Fibroblast of lung (primary cell): ENCODE data around the gene NYAP1. TPM values are rescaled to one million over a fixed set of nuclear protein-coding genes. Genes with fewer than 3 reads are reported as not detected.
"Not testable (repeated sequence)": the region's sequence is repeated elsewhere in the genome, so short reads cannot be mapped to it uniquely, and the experiment has no call there.

Experiments used
- DNase-seq, 2 donors: peaks; one replicate each; pipeline versions ENCODE4 v3.0.0 to v3.0.0-alpha.2; 2010; ENCODE audit warnings: low read depth in 2 of 2
- H2AFZ ChIP-seq: 2 replicates; pipeline ENCODE4 v1.5.1; 2012; ENCODE audit warnings: low read length, control low read depth, inconsistent platforms
- H3K27ac ChIP-seq: 2 replicates; pipeline ENCODE4 v1.5.1; 2011; ENCODE audit warnings: low read length, control low read depth; ENCODE audit not compliant: insufficient read depth
- H3K27me3 ChIP-seq: 2 replicates; pipeline ENCODE4 v1.5.1; 2011; ENCODE audit warnings: mild to moderate bottlenecking, low read length; ENCODE audit not compliant: control insufficient read depth, insufficient read depth
- H3K36me3 ChIP-seq: 2 replicates; pipeline ENCODE4 v1.5.1; 2011; ENCODE audit warnings: low read length; ENCODE audit not compliant: control insufficient read depth, insufficient read depth
- H3K4me1 ChIP-seq: 2 replicates; pipeline ENCODE4 v1.5.1; 2011; ENCODE audit warnings: low read length; ENCODE audit not compliant: control insufficient read depth, insufficient read depth; ENCODE audit errors: extremely low read depth
- H3K4me2 ChIP-seq: 2 replicates; pipeline ENCODE4 v1.5.1; 2011; ENCODE audit warnings: low read length, control low read depth; ENCODE audit not compliant: insufficient read depth; ENCODE audit errors: extremely low read depth
- H3K4me3 ChIP-seq, 4 experiments: fragments of 200-600 bp in 1 of 4; sonication (generic) in 1 of 4; replicated peaks in 1 of 4; 2 replicates each; pipeline ENCODE4 v1.5.1; 2011 to 2016; ENCODE audit warnings: low read length in 4 of 4, low read depth in 3 of 4, mild to moderate bottlenecking in 3 of 4, control low read depth in 2 of 4, inconsistent platforms in 1 of 4, mixed read lengths in 1 of 4; ENCODE audit not compliant: insufficient read depth in 1 of 4; ENCODE audit errors: control extremely low read depth in 1 of 4
- H3K79me2 ChIP-seq: 2 replicates; pipeline ENCODE4 v1.5.1; 2012; ENCODE audit warnings: mild to moderate bottlenecking, low read length, inconsistent platforms; ENCODE audit not compliant: control insufficient read depth, insufficient read depth
- H3K9ac ChIP-seq: 2 replicates; pipeline ENCODE4 v1.5.1; 2011; ENCODE audit warnings: mild to moderate bottlenecking, low read length, control low read depth; ENCODE audit not compliant: insufficient read depth
- H3K9me3 ChIP-seq: 2 replicates; pipeline ENCODE4 v1.5.1; 2012; ENCODE audit warnings: low read depth, low read length; ENCODE audit not compliant: control insufficient read depth, insufficient read depth
- H4K20me1 ChIP-seq: 2 replicates; pipeline ENCODE4 v1.5.1; 2011; ENCODE audit warnings: low read length; ENCODE audit not compliant: control insufficient read depth, insufficient read depth; ENCODE audit errors: extremely low read depth
- CTCF ChIP-seq, 2 donors: IDR thresholded peaks in 1 of 2; conservative IDR thresholded peaks in 1 of 2; 1 replicate in 1 of 2; 2 replicates in 1 of 2; pipeline ENCODE4 v1.5.1; 2011 to 2012; ENCODE audit warnings: low read length in 2 of 2, control low read depth in 1 of 2, inconsistent platforms in 1 of 2, low read depth in 1 of 2, mild to moderate bottlenecking in 1 of 2
- EZH2 ChIP-seq: IDR thresholded peaks from 2 replicates; pipeline ENCODE4 v1.5.1; 2012; ENCODE audit warnings: low read length, control low read depth, mild to moderate bottlenecking; ENCODE audit errors: missing control alignments
- polyA plus RNA-seq, 2 donors: library from polyadenylated mRNA; depleted of rRNA in 1 of 2; stranded (reverse) in 1 of 2; unstranded in 1 of 2; fragments of >200 nt; gene quantifications; 2 replicates each; pipeline ENCODE4 v1.2.1, GENCODE V29; 2011 to 2012; ENCODE audit warnings: missing spikeins in 1 of 2
- total RNA-seq: library from RNA; depleted of rRNA; stranded (reverse); fragments of >200 nt; gene quantifications from 2 replicates; pipeline ENCODE4 v1.2.1, GENCODE V29; 2014

Gene NYAP1
- total and polyA plus RNA-seq, 2 donors (not counting 1 experiment from before 2014, with no cell fraction given): 0.18 to 0.33 TPM

- H3K36me3 ChIP-seq, H3K79me2 ChIP-seq, H4K20me1 ChIP-seq, H3K27me3 ChIP-seq, H3K4me3 ChIP-seq, H3K27ac ChIP-seq, H2AFZ ChIP-seq, DNase-seq, H3K4me1 ChIP-seq, H3K9me3 ChIP-seq, H3K4me2 ChIP-seq, H3K9ac ChIP-seq: not testable (repeated sequence)
Measured at GRCh38 chr7:100528108-100528866, 44.6 kb downstream of the NYAP1 start.

GRCh38 chr7:100532165-100533022, 48.7 kb downstream of the NYAP1 start:
- H3K36me3 ChIP-seq: no peaks in the 10 kb centered on the region
- no peak overlapping the region for H3K9ac ChIP-seq
- no peak overlapping the region for H3K27ac ChIP-seq
- no peak for TF ChIP-seq EZH2
- no peak for TF ChIP-seq CTCF (conservative IDR thresholded peaks at IDR 0.05 in 1 of 2, IDR thresholded peaks at IDR 0.05 in 1 of 2; ENCODE audit: low read depth in 1 of 2, low read length in 2 of 2)
- H4K20me1 ChIP-seq: no peaks in the 10 kb centered on the region
- H3K27me3 ChIP-seq: no peaks in the 10 kb centered on the region
- DNase-seq: no peak
- H3K4me1 ChIP-seq: no peaks in the 10 kb centered on the region
- no peaks in the 10 kb centered on the region for H3K9me3 ChIP-seq
- H3K79me2 ChIP-seq: no peaks in the 10 kb centered on the region
- no peak overlapping the region for H3K4me2 ChIP-seq
- no peak overlapping the region for H2AFZ ChIP-seq
- H3K4me3 ChIP-seq: no peak overlapping the region

GRCh38 chr7:100535982-100536381, 52.3 kb downstream of the NYAP1 start:
- H3K79me2 ChIP-seq, H3K27ac ChIP-seq, H2AFZ ChIP-seq, H4K20me1 ChIP-seq, H3K27me3 ChIP-seq, H3K9me3 ChIP-seq, H3K4me3 ChIP-seq, H3K36me3 ChIP-seq, H3K4me2 ChIP-seq, H3K4me1 ChIP-seq, H3K9ac ChIP-seq, DNase-seq: not testable (repeated sequence)

- not testable (repeated sequence) for H3K4me2 ChIP-seq, H2AFZ ChIP-seq, H3K9ac ChIP-seq
Measured at GRCh38 chr7:100536695-100537094, 53.0 kb downstream of the NYAP1 start.

More at GRCh38 chr7:100536695-100537094, 53.0 kb downstream of the NYAP1 start:
- H3K36me3 ChIP-seq, H3K27me3 ChIP-seq, H3K4me3 ChIP-seq, H3K27ac ChIP-seq, H3K4me1 ChIP-seq, H3K9me3 ChIP-seq, DNase-seq, H4K20me1 ChIP-seq, H3K79me2 ChIP-seq: not testable (repeated sequence)
